ENCODE measurements around the gene IGFN1. TPM values are rescaled to one million over a fixed set of nuclear protein-coding genes. Genes with fewer than 3 reads are reported as not detected.

Gene IGFN1
- total RNA-seq, 1 experiment from 2014 or later: not detected

DNA sequence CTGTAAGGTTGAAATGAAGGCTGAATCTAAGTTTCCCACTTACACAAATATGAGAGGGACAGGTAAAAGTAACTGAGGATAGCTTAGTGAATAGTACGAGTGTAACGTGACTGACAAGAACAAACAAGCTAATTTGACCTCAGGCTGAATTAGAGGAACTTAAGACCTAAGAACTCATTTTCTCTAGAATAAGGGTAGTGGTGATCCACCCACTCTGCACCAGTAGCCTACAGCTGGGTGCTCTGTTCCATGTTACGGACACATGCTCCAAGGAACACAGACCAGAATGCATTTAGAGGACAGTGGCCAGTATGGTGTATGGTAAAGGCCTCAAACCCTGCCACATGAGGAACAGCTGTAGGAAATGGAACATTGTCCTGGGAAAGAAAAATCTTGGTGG is 21.4 kb upstream of the IGFN1 start:
- no peak overlapping the region for H2BK15ac ChIP-seq (ENCODE audit: low read depth, low read length)
- TF ChIP-seq CTCF (conservative IDR thresholded peaks at IDR 0.05): no peak
- no peak overlapping the region for H3K18ac ChIP-seq (ENCODE audit: insufficient read length, low read depth, low read length)
- H3K27me3 Mint-ChIP-seq (ENCODE audit: low read depth): peaks cover 26% of the 10 kb centered on the region
- no peaks in the 10 kb centered on the region for H3K79me1 ChIP-seq (ENCODE audit: insufficient read depth, low read depth, low read length, poor library complexity, severe bottlenecking)
- no peak overlapping the region for H3K27ac Mint-ChIP-seq
- H3K4me1 ChIP-seq (ENCODE audit: insufficient read depth, low read length): no peaks in the 10 kb centered on the region
- H3K4me1 Mint-ChIP-seq: peaks cover 9 to 11% of the 10 kb centered on the region in 2 experiments; a peak in 3 of 4 replicates
- no peak overlapping the region for H4K8ac ChIP-seq (replicated peaks; ENCODE audit: insufficient read length, low read depth, low read length)
- H2BK12ac ChIP-seq (ENCODE audit: insufficient read length, low read depth, low read length): no peak overlapping the region
- H2BK5ac ChIP-seq (ENCODE audit: insufficient read length, low read length): no peak overlapping the region
- no peak overlapping the region for H3K4me3 Mint-ChIP-seq
- peaks cover 8% of the 10 kb centered on the region for H3K23me2 ChIP-seq (ENCODE audit: insufficient read length, low read depth, low read length, poor library complexity, severe bottlenecking)
- H3K4ac ChIP-seq (ENCODE audit: low read depth, low read length): no peak overlapping the region
- H2BK120ac ChIP-seq (ENCODE audit: low read depth, low read length, poor library complexity, severe bottlenecking): no peak overlapping the region
- no CpG with 5 or more reads among the region's 3 CpGs for WGBS (ENCODE audit: extremely low coverage, insufficient read length, low lambda C conversion rate)
- H3T11ph ChIP-seq (ENCODE audit: low read length): no peak overlapping the region
- no peak overlapping the region for H4K91ac ChIP-seq (ENCODE audit: insufficient read length, low read depth, low read length)
- H2AFZ ChIP-seq (ENCODE audit: low read length): no peak overlapping the region
- no peak overlapping the region for H4K5ac ChIP-seq (ENCODE audit: insufficient read length, low read depth, low read length)
- H3K36me3 Mint-ChIP-seq (ENCODE audit: insufficient read depth in 1 of 3, low read depth in 3 of 3): no peaks in the 10 kb centered on the region
- H3K27ac ChIP-seq (ENCODE audit: insufficient read length, low read depth, low read length): no peak overlapping the region
- H3K56ac ChIP-seq (ENCODE audit: insufficient read length, low read depth, low read length): no peak overlapping the region
- no peak overlapping the region for H3K4me2 ChIP-seq (ENCODE audit: insufficient read depth, insufficient read length, low read length)
- H3K14ac ChIP-seq (ENCODE audit: insufficient read depth, low read length): no peak overlapping the region
- H2BK20ac ChIP-seq (ENCODE audit: low read depth, low read length, poor library complexity, severe bottlenecking): no peak overlapping the region
- H2AK5ac ChIP-seq (ENCODE audit: insufficient read length, low read length): no peak overlapping the region
- no peak overlapping the region for H3K23ac ChIP-seq (ENCODE audit: insufficient read length, low read depth, low read length)
- H3K9me3 Mint-ChIP-seq: no peaks in the 10 kb centered on the region; a peak in 1 of 5 replicates
- H3K27me3 ChIP-seq (ENCODE audit: insufficient read depth, low read length): no peaks in the 10 kb centered on the region
- H3K9ac ChIP-seq (ENCODE audit: extremely low read depth, insufficient read length, low read length): no peak overlapping the region
- H3K79me2 ChIP-seq (ENCODE audit: insufficient read depth, low read length): no peaks in the 10 kb centered on the region
- H4K20me1 ChIP-seq (ENCODE audit: control insufficient read depth, insufficient read depth, insufficient read length): no peaks in the 10 kb centered on the region
- H3K9me3 ChIP-seq (ENCODE audit: control insufficient read depth, low read depth, low read length): no peaks in the 10 kb centered on the region
- no peak for DNase-seq
